ENCODE data around the gene PARVA. TPM values are rescaled to one million over a fixed set of nuclear protein-coding genes. Genes with fewer than 3 reads are reported as not detected.
A peak's percentile ranks its signal among the peaks of the same experiment; 100 is the strongest.

The PARVA gene
- total RNA-seq, 2 experiments from 2014 or later: 0.08 to 0.98 TPM

DNA sequence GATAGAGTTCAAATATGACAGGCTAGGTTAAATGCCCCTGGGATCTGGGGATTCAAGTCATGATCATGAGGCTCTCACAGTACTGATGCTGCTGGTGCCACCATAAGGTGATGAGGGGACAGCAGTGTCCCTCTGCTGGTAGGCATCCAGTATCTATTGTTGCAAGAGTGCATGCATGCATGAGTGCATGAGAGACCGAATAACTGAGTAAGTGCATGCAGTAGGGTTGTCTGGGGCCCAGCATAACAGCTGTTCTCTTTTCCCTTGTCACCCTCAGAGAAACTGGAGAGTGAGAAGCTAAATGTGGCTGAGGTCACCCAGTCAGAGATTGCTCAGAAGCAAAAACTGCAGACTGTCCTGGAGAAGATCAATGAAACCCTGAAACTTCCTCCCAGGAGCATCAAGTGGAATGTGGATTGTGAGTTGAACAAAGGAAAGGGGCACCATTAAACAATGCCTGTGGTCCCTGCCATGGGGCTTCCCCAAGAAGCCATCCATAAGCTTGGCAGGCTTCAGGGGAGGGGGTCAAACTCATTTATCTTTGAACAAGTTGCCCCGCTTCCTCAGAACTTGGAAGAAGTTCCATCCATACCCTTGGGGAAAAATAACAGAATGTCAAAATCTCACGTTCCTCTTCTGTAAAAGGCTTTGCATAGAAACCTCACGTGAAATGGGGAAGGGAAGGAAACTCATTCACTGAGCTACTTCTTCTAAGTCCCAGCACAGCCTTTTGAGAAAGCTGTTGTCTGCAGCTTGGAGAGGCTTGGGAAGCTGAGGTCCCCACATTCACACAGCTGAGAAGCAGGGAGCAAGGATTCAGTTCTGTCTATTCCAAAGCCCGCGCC is 119.0 kb downstream of the PARVA start:
- Histone ChIP-seq H3K27me3 (ENCODE audit: control insufficient read depth in 1 of 2, insufficient read depth in 2 of 2, low read length in 2 of 2) (no peaks in the 10 kb centered on the region), H3K27ac (ENCODE audit: low read depth in 1 of 2, low read length in 2 of 2) (no peak overlapping the region), H3K36me3 (ENCODE audit: insufficient read depth, low read length) (no peaks in the 10 kb centered on the region), H3K4me1 (ENCODE audit: insufficient read depth, low read length) (no peaks in the 10 kb centered on the region), H3K9me3 (ENCODE audit: control insufficient read depth in 1 of 2, insufficient read depth in 1 of 2, low read length in 2 of 2) (no peaks in the 10 kb centered on the region), H3K4me3 (ENCODE audit: low read length) (no peak overlapping the region)
- Mint-ChIP-seq H3K27me3 (no peaks in the 10 kb centered on the region), H3K27ac (no peak overlapping the region), H3K4me1 (ENCODE audit: low read depth) (no peaks in the 10 kb centered on the region), H3K4me3 (no peak overlapping the region), H3K9me3 (no peaks in the 10 kb centered on the region), H3K36me3 (ENCODE audit: low read depth) (no peaks in the 10 kb centered on the region)
- ChIA-PET CTCF (no interaction called here), POLR2A (no interaction called here)
- TF ChIP-seq, protein P1, sequence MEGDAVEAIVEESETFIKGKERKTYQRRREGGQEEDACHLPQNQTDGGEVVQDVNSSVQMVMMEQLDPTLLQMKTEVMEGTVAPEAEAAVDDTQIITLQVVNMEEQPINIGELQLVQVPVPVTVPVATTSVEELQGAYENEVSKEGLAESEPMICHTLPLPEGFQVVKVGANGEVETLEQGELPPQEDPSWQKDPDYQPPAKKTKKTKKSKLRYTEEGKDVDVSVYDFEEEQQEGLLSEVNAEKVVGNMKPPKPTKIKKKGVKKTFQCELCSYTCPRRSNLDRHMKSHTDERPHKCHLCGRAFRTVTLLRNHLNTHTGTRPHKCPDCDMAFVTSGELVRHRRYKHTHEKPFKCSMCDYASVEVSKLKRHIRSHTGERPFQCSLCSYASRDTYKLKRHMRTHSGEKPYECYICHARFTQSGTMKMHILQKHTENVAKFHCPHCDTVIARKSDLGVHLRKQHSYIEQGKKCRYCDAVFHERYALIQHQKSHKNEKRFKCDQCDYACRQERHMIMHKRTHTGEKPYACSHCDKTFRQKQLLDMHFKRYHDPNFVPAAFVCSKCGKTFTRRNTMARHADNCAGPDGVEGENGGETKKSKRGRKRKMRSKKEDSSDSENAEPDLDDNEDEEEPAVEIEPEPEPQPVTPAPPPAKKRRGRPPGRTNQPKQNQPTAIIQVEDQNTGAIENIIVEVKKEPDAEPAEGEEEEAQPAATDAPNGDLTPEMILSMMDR (IDR thresholded peaks at IDR 0.05): no peak
- ATAC-seq (ENCODE audit: poor library complexity): no peak
- DNase-seq: peak in 2 of 14 experiments; percentile 3 to 18
- intact Hi-C loops (cut with DNase I, micrococcal nuclease): loop anchor here in 1 of 2 experiments (5.0 kb wide), 1 partner anchor 164 kb away; no protein-coding TSS in a partner anchor

DNA sequence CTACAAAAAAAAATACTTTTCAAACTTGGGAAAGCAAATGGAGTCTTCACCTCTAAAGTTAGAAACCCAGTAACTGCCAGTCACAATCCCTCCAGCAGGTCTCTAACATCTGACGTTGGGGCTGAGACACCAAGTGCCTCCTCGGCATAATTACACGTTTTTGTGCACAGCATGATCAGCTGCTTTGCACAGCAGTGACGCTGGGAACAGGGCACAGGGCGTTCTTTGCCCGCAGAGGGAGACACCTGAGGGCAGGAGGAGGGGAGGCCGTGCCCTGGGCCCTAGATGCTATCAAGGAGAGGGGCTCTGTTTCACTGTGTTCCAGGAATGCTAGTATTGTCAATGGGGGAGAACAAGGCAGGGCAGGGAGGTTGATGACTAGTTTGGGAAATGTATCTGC is 120.1 kb downstream of the PARVA start:
- no peak overlapping the region for H3K27ac ChIP-seq (ENCODE audit: low read depth in 1 of 2, low read length in 2 of 2)
- Mint-ChIP-seq H3K4me3 (no peak overlapping the region), H3K9me3 (no peaks in the 10 kb centered on the region), H3K36me3 (ENCODE audit: low read depth) (no peaks in the 10 kb centered on the region), H3K27ac (no peak overlapping the region), H3K4me1 (ENCODE audit: low read depth) (no peaks in the 10 kb centered on the region), H3K27me3 (no peaks in the 10 kb centered on the region)
- POLR2A ChIA-PET: no interaction called here
- H3K27me3 ChIP-seq (ENCODE audit: control insufficient read depth in 1 of 2, insufficient read depth in 2 of 2, low read length in 2 of 2): no peaks in the 10 kb centered on the region
- CTCF ChIA-PET: no interaction called here
- TF ChIP-seq, protein P1 (IDR thresholded peaks at IDR 0.05): no peak
- H3K9me3 ChIP-seq (ENCODE audit: control insufficient read depth in 1 of 2, insufficient read depth in 1 of 2, low read length in 2 of 2): no peaks in the 10 kb centered on the region
- DNase-seq: no peak
- ATAC-seq (ENCODE audit: poor library complexity): no peak
- H3K4me3 ChIP-seq (ENCODE audit: low read length): no peak overlapping the region
- intact Hi-C loops (cut with DNase I, micrococcal nuclease): loop anchor here in 1 of 2 experiments (5.0 kb wide), 1 partner anchor 165 kb away; no protein-coding TSS in a partner anchor
- no peaks in the 10 kb centered on the region for H3K36me3 ChIP-seq (ENCODE audit: insufficient read depth, low read length)
- H3K4me1 ChIP-seq (ENCODE audit: insufficient read depth, low read length): no peaks in the 10 kb centered on the region

DNA sequence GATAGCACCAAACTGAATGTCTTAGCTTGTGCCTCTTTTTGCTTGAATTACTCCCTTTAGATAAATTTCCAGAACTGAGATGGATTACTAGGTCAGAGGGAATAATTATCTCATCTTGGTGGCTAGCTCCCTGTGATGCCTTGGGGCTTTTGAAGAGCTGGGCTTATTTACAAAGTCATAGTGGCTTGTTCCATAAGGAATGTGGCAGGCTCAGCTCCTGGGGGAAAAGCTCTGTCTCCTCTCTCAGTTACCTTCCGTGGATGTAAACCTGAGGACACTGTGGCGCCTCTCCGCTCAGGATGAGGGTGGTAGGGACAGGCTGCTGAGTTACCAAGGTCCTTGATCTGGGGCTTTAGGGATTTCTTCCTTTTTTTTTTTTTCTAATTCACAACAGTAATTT is 121.7 kb downstream of the PARVA start:
- CTCF ChIA-PET: no interaction called here
- Mint-ChIP-seq H3K27ac (no peak overlapping the region), H3K27me3 (no peaks in the 10 kb centered on the region), H3K4me3 (no peak overlapping the region), H3K36me3 (ENCODE audit: low read depth) (no peaks in the 10 kb centered on the region), H3K9me3 (no peaks in the 10 kb centered on the region), H3K4me1 (ENCODE audit: low read depth) (no peaks in the 10 kb centered on the region)
- DNase-seq: no peak
- Histone ChIP-seq H3K36me3 (ENCODE audit: insufficient read depth, low read length) (no peaks in the 10 kb centered on the region), H3K4me3 (ENCODE audit: low read length) (no peak overlapping the region), H3K27me3 (ENCODE audit: control insufficient read depth in 1 of 2, insufficient read depth in 2 of 2, low read length in 2 of 2) (no peaks in the 10 kb centered on the region), H3K9me3 (ENCODE audit: control insufficient read depth in 1 of 2, insufficient read depth in 1 of 2, low read length in 2 of 2) (no peaks in the 10 kb centered on the region), H3K4me1 (ENCODE audit: insufficient read depth, low read length) (no peaks in the 10 kb centered on the region), H3K27ac (ENCODE audit: low read depth in 1 of 2, low read length in 2 of 2) (no peak overlapping the region)
- TF ChIP-seq, protein P1 (IDR thresholded peaks at IDR 0.05): no peak
- POLR2A ChIA-PET: no interaction called here
- ATAC-seq (ENCODE audit: poor library complexity): no peak
- intact Hi-C loops (cut with DNase I, micrococcal nuclease): loop anchor here in 1 of 2 experiments (5.0 kb wide), 1 partner anchor 167 kb away; no protein-coding TSS in a partner anchor

Measured in CD4-positive, alpha-beta T cell (primary cell).